Nephron (organoid): Measurements from ENCODE around the gene P2RX1.
"Not testable (repeated sequence)": the region's sequence is repeated elsewhere in the genome, so short reads cannot be mapped to it uniquely, and the experiment has no call there.

Source experiments
- H3K27ac Mint-ChIP-seq, 3 experiments: 2 replicates each; pipeline ENCODE4 v1.8.0; 2020; ENCODE audit warnings: mixed read lengths in 3 of 3, mild to moderate bottlenecking in 2 of 3, moderate library complexity in 1 of 3
- H3K27me3 Mint-ChIP-seq: 2 replicates; pipeline ENCODE4 v1.8.0; 2021; ENCODE audit warnings: low read depth, mild to moderate bottlenecking, moderate library complexity, mixed read lengths
- H3K36me3 Mint-ChIP-seq: 2 replicates; pipeline ENCODE4 v1.8.0; 2020; ENCODE audit warnings: low read depth, mixed read lengths
- H3K4me1 Mint-ChIP-seq: 2 replicates; pipeline ENCODE4 v1.8.0; 2020; ENCODE audit warnings: mixed read lengths
- H3K4me3 Mint-ChIP-seq, 3 experiments: 2 replicates each; pipeline ENCODE4 v1.8.0; 2020; ENCODE audit warnings: mild to moderate bottlenecking in 3 of 3, mixed read lengths in 3 of 3, moderate library complexity in 2 of 3
- H3K9me3 Mint-ChIP-seq: 2 replicates; pipeline ENCODE4 v1.8.0; 2020; ENCODE audit warnings: mixed read lengths
- TF ChIP-seq, protein P1 (sequence below), 3 experiments: fragments of 200-600 bp; sonication (generic); IDR thresholded peaks; one replicate each; pipeline ENCODE4 v1.5.0; 2021; ENCODE audit warnings: antibody characterized with exemption in 3 of 3; ENCODE audit not compliant: unreplicated experiment in 3 of 3

Gene P2RX1

DNA sequence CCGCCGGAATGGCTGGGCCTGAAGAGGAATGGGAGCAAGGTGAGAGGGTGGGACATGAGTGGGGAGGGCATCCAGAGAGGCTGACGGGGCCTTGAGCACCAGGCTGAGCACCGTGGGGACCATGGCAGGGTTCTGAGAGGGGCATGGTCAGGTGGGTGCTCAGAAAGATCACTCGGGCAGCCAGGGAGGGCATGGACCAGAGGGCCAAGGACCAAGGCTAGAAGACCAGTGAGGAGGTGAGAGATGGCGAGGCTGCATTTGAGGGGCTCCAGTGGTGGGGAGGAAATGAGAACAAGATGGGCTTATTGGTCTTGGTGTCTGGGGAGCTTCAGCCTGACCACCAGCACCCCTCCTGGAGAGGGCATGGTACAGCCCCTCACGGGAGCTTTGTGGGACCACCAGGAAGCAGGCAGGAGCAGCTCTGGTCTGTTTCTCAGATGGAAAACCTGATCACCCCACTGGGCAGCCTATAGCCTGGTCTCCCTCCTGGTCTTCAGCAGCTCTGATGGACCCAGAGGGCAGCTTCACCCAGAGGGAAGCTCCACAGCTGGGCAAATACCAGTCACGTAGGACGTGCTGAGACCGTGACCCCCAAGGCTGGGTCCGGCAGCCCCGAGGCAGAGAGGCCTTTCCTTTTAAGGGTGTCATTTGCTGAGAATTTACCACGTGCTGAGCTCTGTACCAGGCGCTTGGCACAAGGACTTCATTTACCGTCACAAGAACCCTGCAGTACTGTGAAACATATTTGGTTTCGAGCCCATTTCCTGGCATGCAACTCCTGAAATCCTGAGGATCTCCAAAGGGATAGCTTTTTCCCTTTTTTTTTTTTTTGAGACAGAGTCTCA is 58.8 kb downstream of the P2RX1 start:
- peaks cover 3% of the 10 kb centered on the region for H3K36me3 Mint-ChIP-seq
- H3K27ac Mint-ChIP-seq = no peak overlapping the region
- no peak overlapping the region for H3K4me3 Mint-ChIP-seq
- TF ChIP-seq, protein P1, sequence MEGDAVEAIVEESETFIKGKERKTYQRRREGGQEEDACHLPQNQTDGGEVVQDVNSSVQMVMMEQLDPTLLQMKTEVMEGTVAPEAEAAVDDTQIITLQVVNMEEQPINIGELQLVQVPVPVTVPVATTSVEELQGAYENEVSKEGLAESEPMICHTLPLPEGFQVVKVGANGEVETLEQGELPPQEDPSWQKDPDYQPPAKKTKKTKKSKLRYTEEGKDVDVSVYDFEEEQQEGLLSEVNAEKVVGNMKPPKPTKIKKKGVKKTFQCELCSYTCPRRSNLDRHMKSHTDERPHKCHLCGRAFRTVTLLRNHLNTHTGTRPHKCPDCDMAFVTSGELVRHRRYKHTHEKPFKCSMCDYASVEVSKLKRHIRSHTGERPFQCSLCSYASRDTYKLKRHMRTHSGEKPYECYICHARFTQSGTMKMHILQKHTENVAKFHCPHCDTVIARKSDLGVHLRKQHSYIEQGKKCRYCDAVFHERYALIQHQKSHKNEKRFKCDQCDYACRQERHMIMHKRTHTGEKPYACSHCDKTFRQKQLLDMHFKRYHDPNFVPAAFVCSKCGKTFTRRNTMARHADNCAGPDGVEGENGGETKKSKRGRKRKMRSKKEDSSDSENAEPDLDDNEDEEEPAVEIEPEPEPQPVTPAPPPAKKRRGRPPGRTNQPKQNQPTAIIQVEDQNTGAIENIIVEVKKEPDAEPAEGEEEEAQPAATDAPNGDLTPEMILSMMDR (IDR thresholded peaks at IDR 0.05; ENCODE audit: unreplicated experiment in 3 of 3) = no peak
- H3K27me3 Mint-ChIP-seq = no peaks in the 10 kb centered on the region
- no peaks in the 10 kb centered on the region for H3K9me3 Mint-ChIP-seq
- no peaks in the 10 kb centered on the region for H3K4me1 Mint-ChIP-seq

DNA sequence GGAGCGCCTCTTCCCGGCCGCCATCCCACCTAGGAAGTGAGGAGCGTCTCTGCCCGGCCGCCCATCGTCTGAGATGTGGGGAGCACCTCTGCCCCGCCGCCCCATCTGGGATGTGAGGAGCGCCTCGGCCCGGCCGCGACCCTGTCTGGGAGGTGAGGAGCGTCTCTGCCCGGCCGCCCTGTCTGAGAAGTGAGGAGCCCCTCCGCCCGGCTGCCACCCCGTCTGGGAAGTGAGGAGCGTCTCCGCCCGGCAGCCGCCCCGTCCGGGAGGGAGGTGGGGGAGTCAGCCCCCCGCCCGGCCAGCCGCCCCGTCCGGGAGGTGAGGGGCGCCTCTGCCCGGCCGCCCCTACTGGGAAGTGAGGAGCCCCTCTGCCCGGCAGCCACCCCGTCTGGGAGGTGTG is 62.1 kb downstream of the P2RX1 start:
- H3K4me1 Mint-ChIP-seq, H3K27ac Mint-ChIP-seq, H3K36me3 Mint-ChIP-seq, H3K4me3 Mint-ChIP-seq, H3K27me3 Mint-ChIP-seq, H3K9me3 Mint-ChIP-seq: not testable (repeated sequence)

DNA sequence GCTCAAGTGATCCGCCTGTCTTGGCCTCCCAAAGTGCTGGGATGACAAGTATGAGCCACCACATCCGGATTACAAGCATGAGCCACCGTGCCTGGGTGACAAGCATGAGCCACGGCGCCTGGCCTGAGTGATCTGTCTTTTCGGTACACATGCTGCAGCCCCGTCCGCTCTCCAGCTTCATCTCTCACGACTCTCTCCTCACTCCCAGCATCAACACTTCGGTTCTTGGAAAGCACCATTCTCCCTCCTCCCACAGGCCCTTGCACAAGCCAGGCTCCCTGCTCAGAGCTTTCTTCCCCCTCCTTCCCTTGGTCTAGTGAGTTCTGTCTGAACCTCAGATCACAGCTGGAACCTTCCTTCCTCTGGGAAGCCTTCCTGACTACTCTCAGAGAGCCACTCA is 63.7 kb downstream of the P2RX1 start:
- no peaks in the 10 kb centered on the region for H3K4me1 Mint-ChIP-seq
- H3K36me3 Mint-ChIP-seq = no peaks in the 10 kb centered on the region

DNA sequence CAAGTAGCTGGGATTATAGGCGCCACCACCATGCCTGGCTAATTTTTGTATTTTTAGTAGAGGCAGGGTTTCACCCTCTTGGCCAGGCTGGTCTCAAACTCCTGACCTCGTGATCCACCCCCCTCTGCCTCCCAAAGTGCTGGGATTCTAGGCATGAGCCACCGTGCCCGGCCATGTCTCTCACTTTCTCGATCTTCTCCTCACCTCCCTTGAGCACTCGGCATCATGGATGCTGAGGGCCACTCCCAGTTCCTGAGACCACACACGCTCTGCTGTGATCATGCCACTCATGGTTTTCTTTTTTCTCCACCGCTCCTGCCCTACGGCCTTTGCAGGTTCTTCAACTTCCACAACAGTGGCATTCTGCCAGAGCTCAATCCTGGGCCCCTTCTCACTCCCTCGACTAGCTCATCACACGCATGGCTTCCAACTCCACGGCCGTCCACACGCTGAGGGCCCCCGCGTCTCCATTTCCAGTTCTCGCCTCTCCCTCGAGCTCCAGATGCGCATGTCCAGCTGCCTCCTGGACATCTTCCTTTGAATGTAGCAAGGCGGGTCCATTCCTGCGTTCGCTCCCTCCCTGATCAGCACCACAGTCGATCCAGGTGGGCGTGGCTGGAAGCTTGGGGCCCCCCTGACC is 64.7 kb downstream of the P2RX1 start:
- H3K4me1 Mint-ChIP-seq = no peaks in the 10 kb centered on the region
- TF ChIP-seq, protein P1 (IDR thresholded peaks at IDR 0.05; ENCODE audit: unreplicated experiment in 3 of 3) = no peak
- H3K27me3 Mint-ChIP-seq = peaks cover 8% of the 10 kb centered on the region
- no peaks in the 10 kb centered on the region for H3K36me3 Mint-ChIP-seq
- no peaks in the 10 kb centered on the region for H3K9me3 Mint-ChIP-seq
- no peak overlapping the region for H3K27ac Mint-ChIP-seq
- H3K4me3 Mint-ChIP-seq = no peak overlapping the region

More for the DNA sequence above, 63.7 kb downstream of the P2RX1 start:
- no peaks in the 10 kb centered on the region for H3K9me3 Mint-ChIP-seq
- H3K27me3 Mint-ChIP-seq = peaks cover 8% of the 10 kb centered on the region
- no peak overlapping the region for H3K27ac Mint-ChIP-seq
- H3K4me3 Mint-ChIP-seq = no peak overlapping the region
- TF ChIP-seq, protein P1 (IDR thresholded peaks at IDR 0.05; ENCODE audit: unreplicated experiment in 3 of 3) = no peak

DNA sequence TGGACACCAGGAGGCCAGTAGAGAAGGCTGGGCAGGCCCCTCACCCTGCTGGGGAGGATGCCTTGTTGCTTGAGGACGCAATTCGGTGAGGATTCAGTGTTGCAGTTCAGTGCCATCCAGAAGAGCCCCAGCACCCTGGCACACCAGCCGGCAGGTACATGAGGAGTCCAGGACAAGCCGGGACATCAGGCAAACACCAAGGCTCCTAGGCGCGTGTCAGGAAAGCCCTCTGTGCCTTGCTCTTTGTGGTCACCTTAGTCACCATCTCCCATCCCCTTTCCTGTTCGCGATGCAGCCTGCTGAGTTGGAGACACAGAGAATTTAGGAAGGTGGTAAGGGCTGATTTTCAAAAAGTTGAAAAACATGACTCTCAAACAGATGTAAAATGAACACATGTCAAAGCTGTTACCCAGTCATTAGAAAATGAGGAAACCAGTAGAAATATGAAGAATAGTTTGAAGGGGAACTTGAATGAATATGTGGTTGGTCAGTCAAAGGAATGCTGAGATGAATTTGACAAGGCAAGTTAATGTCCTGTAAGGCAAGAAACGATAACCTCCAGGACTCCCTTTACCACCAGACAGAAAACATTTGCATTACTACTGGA is 67.9 kb downstream of the P2RX1 start:
- TF ChIP-seq, protein P1 (IDR thresholded peaks at IDR 0.05; ENCODE audit: unreplicated experiment in 3 of 3) = no peak
- H3K27ac Mint-ChIP-seq = no peak overlapping the region

DNA sequence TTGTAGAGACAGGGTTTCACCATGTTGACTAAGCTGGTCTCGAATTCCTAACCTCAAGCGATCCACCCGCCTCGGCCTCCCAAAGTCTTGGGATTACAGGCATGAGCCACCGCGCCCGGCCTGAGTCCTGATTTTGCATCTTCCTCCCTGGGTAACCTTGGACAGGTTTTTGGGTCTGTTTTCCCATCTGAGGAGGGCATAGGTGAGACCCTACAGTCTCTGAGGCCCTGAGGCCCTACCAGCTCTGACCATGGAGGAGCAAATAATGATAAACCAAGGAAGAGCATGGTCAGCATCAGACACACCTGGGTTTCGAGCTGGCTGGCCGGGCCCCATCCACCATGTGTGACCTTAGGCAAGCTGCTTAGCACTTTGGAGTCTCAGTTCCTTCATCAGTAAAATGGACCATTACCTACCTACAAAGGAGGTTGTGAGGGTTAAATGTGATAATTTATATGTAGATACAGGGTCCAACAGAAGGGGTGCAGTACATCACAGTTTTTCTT is 69.0 kb downstream of the P2RX1 start:
- Mint-ChIP-seq H3K4me1 (peaks cover 14% of the 10 kb centered on the region), H3K36me3 (peaks cover 12% of the 10 kb centered on the region), H3K9me3 (no peaks in the 10 kb centered on the region), H3K4me3 (peak overlapping the region; percentile 64 to 97 (median 97)), H3K27ac (no peak overlapping the region), H3K27me3 (peaks cover 8% of the 10 kb centered on the region)
- TF ChIP-seq, protein P1 (IDR thresholded peaks at IDR 0.05; ENCODE audit: unreplicated experiment in 3 of 3) = no peak

More for the DNA sequence above, 67.9 kb downstream of the P2RX1 start:
- Mint-ChIP-seq H3K4me1 (peaks cover 14% of the 10 kb centered on the region), H3K9me3 (no peaks in the 10 kb centered on the region), H3K4me3 (no peak overlapping the region), H3K27me3 (peaks cover 8% of the 10 kb centered on the region), H3K36me3 (peaks cover 10% of the 10 kb centered on the region)
